ENCODE results near the gene DDT. TPM values are rescaled to one million over a fixed set of nuclear protein-coding genes. Genes with fewer than 3 reads are reported as not detected.
"Not testable (repeated sequence)": the region's sequence is repeated elsewhere in the genome, so short reads cannot be mapped to it uniquely, and the experiment has no call there.

DDT gene
- 91.4 and 116 TPM in 2 replicates for total RNA-seq (2014; rRNA removed; shearing (Covaris generic))
- 58.0 and 74.1 TPM in 2 replicates for polyA plus RNA-seq (2014; cell fraction: nucleus; rRNA removed)

- DNase-seq (ENCODE audit: extremely low read depth, low read depth): not testable (repeated sequence)
These were observed at the start of gene DDT for GRCh38 chr22:23974345-23974744. DDT (minus strand) TSS chr22:23974441; CDS start chr22:23974414, 27 bp downstream.

GRCh38 chr22:24023204-24023789, 49.1 kb upstream of the DDT start:
- no peak for DNase-seq (ENCODE audit: extremely low read depth, low read depth)

- DNase-seq (ENCODE audit: extremely low read depth, low read depth): no peak
These were observed 47.1 kb upstream of the DDT start for GRCh38 chr22:24021304-24021703.

GRCh38 chr22:24016156-24016555, 41.9 kb upstream of the DDT start:
- DNase-seq (ENCODE audit: extremely low read depth, low read depth): no peak

GRCh38 chr22:24011735-24012068, 37.5 kb upstream of the DDT start:
- DNase-seq (ENCODE audit: extremely low read depth, low read depth): no peak

- DNase-seq (ENCODE audit: extremely low read depth, low read depth): no peak
These were observed 35.8 kb upstream of the DDT start for GRCh38 chr22:24010018-24010391.

- DNase-seq (ENCODE audit: extremely low read depth, low read depth): no peak
These were observed 35.2 kb upstream of the DDT start for GRCh38 chr22:24009227-24010017.

- no peak for DNase-seq (ENCODE audit: extremely low read depth, low read depth)
These were observed 34.4 kb upstream of the DDT start for GRCh38 chr22:24008381-24009226.

- no peak for DNase-seq (ENCODE audit: extremely low read depth, low read depth)
These were observed 33.7 kb upstream of the DDT start for GRCh38 chr22:24008022-24008283.

GRCh38 chr22:24007253-24008021, 33.2 kb upstream of the DDT start:
- DNase-seq (ENCODE audit: extremely low read depth, low read depth): no peak

GRCh38 chr22:24006914-24007214, 32.6 kb upstream of the DDT start:
- no peak for DNase-seq (ENCODE audit: extremely low read depth, low read depth)

- DNase-seq (ENCODE audit: extremely low read depth, low read depth): no peak
These were observed 32.1 kb upstream of the DDT start for GRCh38 chr22:24006207-24006913.

GRCh38 chr22:24005201-24005600, 31.0 kb upstream of the DDT start, which contains the start of gene GSTT4:
GSTT4 (minus strand) TSS chr22:24005453; CDS start chr22:24005356, 97 bp downstream.
- no peak for DNase-seq (ENCODE audit: extremely low read depth, low read depth)

GRCh38 chr22:24003887-24004286, 29.6 kb upstream of the DDT start:
- no peak for DNase-seq (ENCODE audit: extremely low read depth, low read depth)

- no peak for DNase-seq (ENCODE audit: extremely low read depth, low read depth)
These were observed 28.6 kb upstream of the DDT start for GRCh38 chr22:24002851-24003250.

GRCh38 chr22:24002272-24002671, 28.0 kb upstream of the DDT start:
- DNase-seq (ENCODE audit: extremely low read depth, low read depth): no peak

- DNase-seq (ENCODE audit: extremely low read depth, low read depth): no peak
These were observed 27.1 kb upstream of the DDT start for GRCh38 chr22:24001314-24001713.

GRCh38 chr22:23999779-24000178, 25.5 kb upstream of the DDT start:
- DNase-seq (ENCODE audit: extremely low read depth, low read depth): not testable (repeated sequence)

GRCh38 chr22:23997092-23997491, 22.9 kb upstream of the DDT start:
- DNase-seq (ENCODE audit: extremely low read depth, low read depth): no peak

- not testable (repeated sequence) for DNase-seq (ENCODE audit: extremely low read depth, low read depth)
These were observed 19.4 kb upstream of the DDT start for GRCh38 chr22:23993581-23994177.
